Measurements from ENCODE around the gene LRRC26.

The LRRC26 gene

GRCh38 chr9:137149942-137150616, 19.8 kb downstream of the LRRC26 start:
- no peak for DNase-seq (ENCODE audit: low read depth)

DNA sequence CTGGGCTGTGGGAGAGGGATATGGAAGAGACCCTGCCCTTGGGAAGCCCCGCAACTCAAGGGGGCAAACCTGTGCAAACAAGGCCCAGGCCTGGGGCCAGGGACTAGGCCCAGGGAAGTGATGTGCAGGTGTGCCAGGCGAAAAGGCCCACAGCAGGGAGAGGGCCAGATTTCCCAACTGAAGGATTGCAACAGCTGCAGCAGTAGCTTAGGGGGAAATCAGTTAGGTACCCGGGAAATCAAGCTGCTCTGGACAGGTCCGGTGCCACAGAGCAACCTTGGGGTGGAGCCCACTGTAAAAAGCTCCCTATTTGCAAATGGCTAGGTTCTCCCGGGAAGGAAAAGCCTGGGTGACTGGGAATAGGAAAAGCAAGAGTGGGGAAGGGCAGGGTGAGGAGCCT, 20.5 kb downstream of the LRRC26 start:
- no peak for DNase-seq (ENCODE audit: low read depth)

- no peak for DNase-seq (ENCODE audit: low read depth)
Measured at GRCh38 chr9:137148661-137149060, 21.2 kb downstream of the LRRC26 start.

DNA sequence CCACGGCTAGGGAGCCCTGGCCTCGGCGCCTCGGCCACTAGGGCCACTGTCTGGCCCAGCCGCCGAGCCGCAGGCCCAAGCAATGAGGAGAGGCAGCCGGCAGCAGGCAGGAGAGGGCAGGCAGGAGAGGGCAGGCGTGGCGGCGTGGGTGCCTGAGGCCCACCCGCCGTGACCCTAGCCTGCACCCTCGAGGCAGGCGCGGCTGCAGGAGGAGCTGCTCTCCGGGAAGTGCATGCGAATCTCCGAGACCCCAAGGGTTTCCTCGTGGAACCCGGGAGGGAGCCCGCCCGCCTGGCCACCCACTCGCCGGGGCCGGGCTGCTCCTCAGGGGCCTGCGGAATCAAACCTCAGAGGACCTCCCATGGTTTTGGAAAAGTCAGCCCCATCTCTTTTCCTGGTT, 21.6 kb downstream of the LRRC26 start:
- no peak for DNase-seq (ENCODE audit: low read depth)

DNA sequence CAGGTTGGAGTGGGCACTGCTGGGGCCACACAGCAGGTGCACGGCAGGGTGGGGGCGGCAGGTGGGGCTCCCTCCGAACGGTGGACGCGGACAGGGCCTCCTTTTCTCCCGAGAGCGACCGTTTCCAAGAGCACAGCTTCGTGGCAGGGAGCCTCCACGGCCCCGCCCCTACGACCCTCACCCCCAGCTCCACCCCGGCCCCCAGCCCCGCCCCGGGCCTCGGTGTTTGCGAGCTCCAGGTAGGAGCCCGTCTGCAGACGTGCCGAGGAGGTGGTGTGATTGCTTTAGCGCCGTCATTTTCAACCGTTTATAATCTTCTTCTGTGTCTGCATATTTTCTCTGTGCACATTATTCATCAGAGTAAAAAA, 22.1 kb downstream of the LRRC26 start:
- no peak for DNase-seq (ENCODE audit: low read depth)

- no peak for DNase-seq (ENCODE audit: low read depth)
Measured at GRCh38 chr9:137147091-137147792, 22.6 kb downstream of the LRRC26 start.

- no peak for DNase-seq (ENCODE audit: low read depth)
Measured at GRCh38 chr9:137146527-137146918, 23.3 kb downstream of the LRRC26 start.

- DNase-seq (ENCODE audit: low read depth) = no peak
Measured at GRCh38 chr9:137145731-137146526, 23.9 kb downstream of the LRRC26 start.

DNA sequence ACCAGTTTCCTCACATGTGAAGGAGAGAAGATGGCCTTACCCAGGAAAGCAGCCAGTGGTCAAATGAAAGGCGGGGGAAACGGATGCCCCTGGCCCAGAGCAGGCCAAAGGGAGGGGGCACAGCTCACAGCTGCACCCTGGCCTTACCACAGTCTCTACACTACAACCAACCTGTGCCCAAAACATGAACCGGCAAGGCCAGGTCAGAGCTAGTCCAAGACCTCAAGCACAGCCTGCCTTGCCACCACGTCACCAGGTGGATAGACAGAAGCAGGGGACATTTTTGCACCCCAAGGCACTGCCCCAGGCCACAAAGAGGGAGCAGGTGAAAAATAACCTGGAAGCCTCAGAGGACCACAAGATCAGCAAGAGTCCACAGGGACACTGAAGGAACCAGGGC, 26.4 kb downstream of the LRRC26 start:
- DNase-seq (ENCODE audit: low read depth) = no peak

GRCh38 chr9:137141976-137142936, 27.6 kb downstream of the LRRC26 start:
- DNase-seq (ENCODE audit: low read depth) = no peak

DNA sequence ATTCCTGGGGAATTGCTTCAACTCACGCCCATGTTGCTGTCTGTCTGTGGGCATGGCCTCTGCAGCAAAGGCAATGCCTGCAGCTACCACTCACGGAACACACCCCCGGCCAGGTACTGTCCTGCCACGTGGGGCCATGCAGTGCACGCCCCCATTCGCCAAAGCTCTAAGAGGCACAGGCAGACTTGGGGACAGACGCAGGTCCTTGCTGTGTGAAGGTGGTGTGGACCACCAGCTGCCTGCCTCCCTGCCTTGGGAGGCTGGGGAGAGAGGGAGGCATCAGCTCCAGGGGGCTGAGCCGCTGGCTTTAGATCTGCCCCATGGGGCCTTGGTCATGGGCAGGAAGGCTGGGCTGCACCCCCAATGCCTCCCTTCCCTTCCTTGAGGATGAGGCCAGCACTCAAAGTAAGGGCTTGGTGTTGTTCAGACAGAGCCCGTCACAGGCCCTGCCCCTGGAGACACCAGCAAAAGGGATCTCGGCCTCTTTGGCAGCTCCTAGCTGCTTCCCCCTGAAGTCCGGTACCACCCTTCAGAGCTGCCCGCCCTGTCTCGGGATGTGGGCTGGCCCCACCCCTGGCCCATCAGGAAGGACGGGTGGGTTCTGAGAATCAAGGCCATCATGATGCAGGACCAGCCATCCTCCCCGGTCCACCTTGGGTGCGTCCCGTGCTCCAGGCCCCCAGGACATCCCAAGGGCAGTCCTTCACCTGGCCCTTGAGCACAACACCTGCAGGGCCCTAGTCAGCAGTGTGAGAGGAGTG, 28.6 kb downstream of the LRRC26 start:
- DNase-seq (ENCODE audit: low read depth) = no peak

GRCh38 chr9:137140151-137141012, 29.5 kb downstream of the LRRC26 start:
- DNase-seq (ENCODE audit: low read depth) = no peak

DNA sequence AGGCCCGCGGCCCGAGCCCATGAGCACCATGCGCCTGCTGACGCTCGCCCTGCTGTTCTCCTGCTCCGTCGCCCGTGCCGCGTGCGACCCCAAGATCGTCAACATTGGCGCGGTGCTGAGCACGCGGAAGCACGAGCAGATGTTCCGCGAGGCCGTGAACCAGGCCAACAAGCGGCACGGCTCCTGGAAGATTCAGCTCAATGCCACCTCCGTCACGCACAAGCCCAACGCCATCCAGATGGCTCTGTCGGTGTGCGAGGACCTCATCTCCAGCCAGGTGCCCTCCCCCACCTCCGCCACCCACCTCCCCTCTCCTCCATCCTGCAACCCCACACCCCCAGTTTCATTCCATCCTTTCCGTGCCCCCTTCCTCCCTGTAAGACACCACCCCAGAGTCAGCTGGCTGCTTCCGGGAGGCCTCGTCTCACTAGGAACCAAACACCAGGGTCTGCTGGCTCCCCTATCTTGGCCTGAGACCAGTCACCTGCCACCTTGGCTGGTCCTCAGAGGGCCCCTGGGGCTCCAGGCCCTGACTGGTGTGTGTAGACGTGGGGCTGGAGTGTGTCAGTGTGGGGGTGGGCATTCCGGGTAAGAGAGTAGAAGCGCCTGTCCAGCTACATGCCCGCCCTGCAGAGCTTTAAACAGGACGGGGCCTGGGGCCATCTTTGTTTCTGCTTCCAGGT, 30.2 kb downstream of the LRRC26 start:
- DNase-seq (ENCODE audit: low read depth) = no peak

GRCh38 chr9:137138722-137139467, 31.0 kb downstream of the LRRC26 start, which contains the start of gene GRIN1:
Gene GRIN1, plus strand, starts transcription at chr9:137139154. Its CDS starts 333 bp downstream, at chr9:137139487.
- no peak for DNase-seq (ENCODE audit: low read depth)

DNA sequence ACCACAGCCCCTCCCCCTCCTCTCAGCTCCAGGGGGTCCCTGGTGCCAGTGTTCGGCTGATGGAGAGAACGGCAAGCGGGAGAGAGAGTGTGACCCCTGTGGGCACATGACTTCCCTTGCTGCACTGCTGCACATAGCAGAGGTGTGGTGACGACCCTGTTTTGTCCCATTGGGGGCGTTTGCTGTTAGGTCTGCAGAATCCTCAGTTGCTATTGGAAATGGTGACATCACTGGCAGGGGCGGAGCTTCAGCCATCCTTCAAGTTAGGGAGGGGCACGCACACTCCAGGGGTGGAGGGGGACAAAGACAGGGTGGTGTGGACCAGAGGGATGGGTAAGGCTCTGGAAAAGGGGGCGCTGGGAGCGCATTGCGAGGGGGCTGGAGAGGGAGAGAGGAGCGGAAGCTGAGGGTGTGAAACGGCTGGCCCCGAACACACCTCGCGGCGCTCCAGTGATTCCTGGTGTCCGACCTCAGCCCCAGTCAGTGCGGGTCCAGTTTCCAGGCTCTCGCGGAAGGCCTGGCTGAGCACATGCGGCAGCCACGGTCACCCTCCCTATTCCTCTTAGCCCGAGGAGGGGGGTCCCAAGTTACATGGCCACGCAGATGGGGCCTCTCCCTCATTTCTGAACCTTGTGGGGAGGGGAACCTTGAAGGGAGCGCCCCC, 31.7 kb downstream of the LRRC26 start:
- no peak for DNase-seq (ENCODE audit: low read depth)

DNA sequence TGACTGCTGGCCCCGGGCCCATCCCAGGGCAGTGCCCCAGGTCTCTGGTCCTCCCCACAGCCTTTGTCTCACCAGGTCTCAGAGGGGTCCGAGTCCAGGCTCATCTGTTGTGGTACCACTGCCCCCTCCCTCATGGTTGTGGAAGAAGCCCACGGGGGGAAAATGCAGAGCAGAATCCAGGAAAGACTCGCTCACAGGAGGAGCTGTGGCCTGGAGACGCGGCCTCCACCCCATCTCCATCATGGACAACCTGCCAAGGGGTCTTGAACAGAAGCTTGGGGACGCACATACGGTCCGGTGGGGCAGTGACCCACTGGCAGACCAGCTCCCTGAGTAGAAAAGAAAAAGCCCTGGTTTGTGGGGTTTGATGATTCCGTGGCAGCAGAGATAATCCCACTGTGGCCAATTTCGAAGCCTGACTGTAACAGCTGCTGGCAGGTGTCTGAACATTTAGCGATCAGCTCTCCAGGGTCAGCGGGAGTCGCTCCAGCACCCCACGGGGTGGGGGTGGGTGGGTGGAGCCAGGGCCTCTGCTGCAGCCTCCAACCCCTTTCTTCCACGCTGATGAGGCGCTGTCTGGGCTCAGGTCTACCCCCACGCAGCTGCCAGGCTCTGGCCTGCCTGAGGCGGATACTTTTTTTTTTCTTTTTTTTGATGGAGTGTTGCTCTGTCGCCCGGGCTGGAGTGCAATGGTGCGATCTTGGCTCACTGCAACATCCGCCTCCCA, 32.8 kb downstream of the LRRC26 start:
- no peak for DNase-seq (ENCODE audit: low read depth)

- no peak for DNase-seq (ENCODE audit: low read depth)
Measured at GRCh38 chr9:137136261-137136880, 33.5 kb downstream of the LRRC26 start.

Measured in stimulated activated CD8-positive, alpha-beta memory T cell treated with anti-CD3 and anti-CD28 coated beads, Interleukin-15, amount 100 ng/mL, for 24 hours (primary cell).